Fibroblast of mammary gland (primary cell): ENCODE data around the gene ACO2.
A peak's percentile ranks its signal among the peaks of the same experiment; 100 is the strongest.

Experiments
- DNase-seq: peaks from one replicate; pipeline ENCODE4 v3.0.0-alpha.2; 2010; ENCODE audit warnings: low read depth
- H3K4me3 ChIP-seq: 2 replicates; pipeline ENCODE4 v1.5.1; 2011; ENCODE audit warnings: low read depth, mild to moderate bottlenecking, low read length, moderate library complexity; ENCODE audit not compliant: control insufficient read depth
- TF ChIP-seq, protein P1 (sequence below): conservative IDR thresholded peaks from 2 replicates; pipeline ENCODE4 v1.5.1; 2011; ENCODE audit warnings: low read depth, low read length, inconsistent platforms; ENCODE audit not compliant: control insufficient read depth, insufficient read depth

ACO2 gene

DNA sequence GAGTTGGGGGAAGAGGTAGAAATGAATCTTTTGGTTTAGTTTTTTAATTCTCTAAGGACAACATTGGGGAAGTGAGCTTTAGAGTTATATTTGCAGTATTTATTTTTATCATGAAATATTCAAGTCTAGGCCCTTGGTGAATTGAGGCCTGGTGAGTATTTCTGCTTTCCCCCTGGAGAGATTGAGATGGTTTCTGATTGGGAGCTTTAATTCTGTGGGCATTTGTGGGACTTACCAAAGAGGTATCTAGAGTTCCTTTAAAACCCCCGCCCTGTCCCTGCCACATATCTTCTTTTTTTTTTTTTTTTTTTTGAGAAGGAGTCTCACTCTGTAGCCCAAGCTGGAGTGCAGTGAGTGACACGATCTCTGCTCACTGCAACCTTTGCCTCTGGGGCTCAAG is 9.6 kb downstream of the ACO2 start:
- no peak for DNase-seq
- no peak overlapping the region for H3K4me3 ChIP-seq
- TF ChIP-seq, protein P1, sequence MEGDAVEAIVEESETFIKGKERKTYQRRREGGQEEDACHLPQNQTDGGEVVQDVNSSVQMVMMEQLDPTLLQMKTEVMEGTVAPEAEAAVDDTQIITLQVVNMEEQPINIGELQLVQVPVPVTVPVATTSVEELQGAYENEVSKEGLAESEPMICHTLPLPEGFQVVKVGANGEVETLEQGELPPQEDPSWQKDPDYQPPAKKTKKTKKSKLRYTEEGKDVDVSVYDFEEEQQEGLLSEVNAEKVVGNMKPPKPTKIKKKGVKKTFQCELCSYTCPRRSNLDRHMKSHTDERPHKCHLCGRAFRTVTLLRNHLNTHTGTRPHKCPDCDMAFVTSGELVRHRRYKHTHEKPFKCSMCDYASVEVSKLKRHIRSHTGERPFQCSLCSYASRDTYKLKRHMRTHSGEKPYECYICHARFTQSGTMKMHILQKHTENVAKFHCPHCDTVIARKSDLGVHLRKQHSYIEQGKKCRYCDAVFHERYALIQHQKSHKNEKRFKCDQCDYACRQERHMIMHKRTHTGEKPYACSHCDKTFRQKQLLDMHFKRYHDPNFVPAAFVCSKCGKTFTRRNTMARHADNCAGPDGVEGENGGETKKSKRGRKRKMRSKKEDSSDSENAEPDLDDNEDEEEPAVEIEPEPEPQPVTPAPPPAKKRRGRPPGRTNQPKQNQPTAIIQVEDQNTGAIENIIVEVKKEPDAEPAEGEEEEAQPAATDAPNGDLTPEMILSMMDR: no peak

- H3K4me3 ChIP-seq: no peak overlapping the region
- TF ChIP-seq, protein P1: no peak
- DNase-seq: peak; percentile 93
Observed at GRCh38 chr22:41478891-41479521, 10.1 kb downstream of the ACO2 start.

GRCh38 chr22:41479671-41480396 is 10.9 kb downstream of the ACO2 start:
- H3K4me3 ChIP-seq: no peak overlapping the region
- DNase-seq: peak; percentile 75

GRCh38 chr22:41480397-41480735 is 11.4 kb downstream of the ACO2 start:
- TF ChIP-seq, protein P1: no peak
- no peak overlapping the region for H3K4me3 ChIP-seq
- DNase-seq: peak; percentile 92

More at GRCh38 chr22:41479671-41480396, 10.9 kb downstream of the ACO2 start:
- TF ChIP-seq, protein P1: no peak

- H3K4me3 ChIP-seq: no peak overlapping the region
- DNase-seq: peak; percentile 55
- TF ChIP-seq, protein P1: no peak
Observed at GRCh38 chr22:41481131-41481830, 12.4 kb downstream of the ACO2 start.

DNA sequence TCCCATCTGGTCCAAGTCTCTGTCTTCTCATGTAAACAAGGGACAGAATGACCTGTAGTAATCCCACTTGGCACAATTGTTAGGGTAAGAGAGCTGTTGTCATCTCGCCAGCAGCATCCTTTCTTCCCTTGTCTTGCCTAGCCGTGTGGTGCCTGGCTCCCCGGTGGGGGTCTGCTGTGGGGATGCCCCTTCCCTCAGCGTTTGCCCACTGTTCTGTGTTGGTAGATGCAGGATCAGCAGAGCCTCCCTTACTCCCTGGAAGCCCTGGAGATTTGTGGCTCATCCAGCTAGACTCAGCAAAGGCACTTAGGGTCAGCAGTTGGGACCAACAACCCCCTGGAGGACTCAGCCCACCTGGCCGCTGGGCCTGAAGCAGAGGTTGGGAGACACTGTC is 13.0 kb downstream of the ACO2 start:
- no peak overlapping the region for H3K4me3 ChIP-seq
- TF ChIP-seq, protein P1: no peak

More for the DNA sequence above, 13.0 kb downstream of the ACO2 start:
- DNase-seq: no peak
